GM19463 (cell line): Measurements from ENCODE around the gene KCNQ1.

Experiments used
- ATAC-seq: cut with Tn5 transposase; IDR thresholded peaks from one replicate; pipeline ENCODE4 v1.9.1; 2021; ENCODE audit warnings: mild to moderate bottlenecking, moderate library complexity; ENCODE audit not compliant: unreplicated experiment

Gene KCNQ1

DNA sequence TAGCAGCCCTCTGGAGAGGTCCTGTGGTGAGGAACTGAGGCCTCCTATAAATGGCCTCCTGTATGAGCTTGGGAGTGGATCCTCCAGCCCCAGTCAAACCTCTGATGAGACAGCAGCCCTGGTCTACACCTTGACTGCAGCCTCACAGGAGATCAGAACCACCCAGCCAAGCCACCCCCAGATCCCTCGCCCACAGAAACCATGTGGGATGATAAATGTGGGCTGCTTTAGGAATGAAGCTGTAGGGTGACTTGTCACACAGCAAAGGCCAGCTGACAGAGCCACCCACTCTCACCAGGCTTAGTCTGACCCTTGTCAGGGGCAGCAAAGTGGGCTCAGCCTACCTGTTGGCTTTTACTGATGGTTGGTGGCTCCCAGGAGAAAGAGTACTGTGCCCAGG lies 261.5 kb downstream of the KCNQ1 start:
- no peak for ATAC-seq

DNA sequence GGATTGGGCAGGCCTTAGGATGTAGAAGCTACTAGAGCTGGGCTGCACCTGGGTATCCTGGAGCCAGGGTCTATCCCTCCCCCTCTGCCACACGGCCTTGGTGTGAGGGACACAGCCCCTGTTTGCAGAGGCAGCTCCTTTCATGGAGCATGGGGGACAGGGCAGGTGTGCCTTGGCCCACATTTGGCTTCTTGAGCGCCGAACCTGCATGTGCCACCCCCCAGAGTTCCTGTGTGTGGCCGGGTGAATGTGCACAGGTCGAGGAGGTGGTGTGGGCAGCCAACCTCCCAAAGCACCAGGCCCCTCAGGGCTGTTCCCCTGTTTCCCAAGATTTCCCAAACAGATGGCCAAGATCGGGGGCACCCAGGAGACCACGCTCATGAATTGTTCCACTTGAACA lies 262.9 kb downstream of the KCNQ1 start:
- ATAC-seq: no peak

DNA sequence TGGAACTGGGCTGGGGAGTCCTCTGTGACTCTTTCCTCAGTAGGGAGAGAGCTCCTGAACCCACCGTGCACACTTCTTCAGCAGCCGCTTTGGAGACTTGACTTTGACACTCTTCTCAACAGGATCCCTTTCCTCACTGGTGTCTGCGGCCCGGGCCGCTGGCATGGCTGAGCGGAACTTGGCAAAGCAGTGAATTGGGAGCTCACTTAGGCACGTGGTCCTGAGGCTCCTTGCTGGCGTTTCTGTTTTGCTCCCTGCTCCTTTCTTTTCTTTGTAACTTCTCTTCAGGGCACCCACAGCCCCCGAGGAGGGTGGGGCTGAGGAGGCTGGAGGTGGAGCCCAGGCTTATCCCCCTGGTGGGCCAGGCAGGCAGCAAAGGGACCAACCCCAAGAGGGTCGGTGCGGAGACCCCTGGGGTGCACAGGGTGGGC lies 263.4 kb downstream of the KCNQ1 start:
- ATAC-seq: no peak

DNA sequence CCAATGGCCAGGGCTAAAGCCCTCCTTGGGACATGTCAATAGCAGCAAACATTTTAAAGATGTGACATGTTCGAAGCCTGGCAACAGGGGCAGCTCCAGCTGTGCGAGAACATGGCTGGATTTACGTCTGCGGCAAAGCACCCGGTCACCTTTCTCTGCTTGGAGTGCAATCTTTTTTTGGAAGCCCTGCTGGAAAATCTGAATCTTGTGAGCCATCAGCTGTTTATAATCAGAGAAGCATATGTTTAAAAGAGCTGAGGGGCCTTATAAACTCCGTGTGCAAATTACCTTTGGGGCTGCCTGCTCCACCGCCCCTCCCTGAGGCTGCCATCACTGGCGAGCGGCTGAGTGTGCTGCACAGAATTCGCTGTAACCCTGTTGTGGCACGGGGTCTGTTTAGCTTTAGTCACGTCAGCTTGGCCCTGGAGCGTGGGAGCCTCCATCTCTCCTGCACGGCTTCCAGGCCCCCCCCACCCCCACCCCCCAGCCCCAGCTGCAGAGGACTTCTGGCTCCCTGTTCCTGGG lies 264.0 kb downstream of the KCNQ1 start:
- no peak for ATAC-seq

DNA sequence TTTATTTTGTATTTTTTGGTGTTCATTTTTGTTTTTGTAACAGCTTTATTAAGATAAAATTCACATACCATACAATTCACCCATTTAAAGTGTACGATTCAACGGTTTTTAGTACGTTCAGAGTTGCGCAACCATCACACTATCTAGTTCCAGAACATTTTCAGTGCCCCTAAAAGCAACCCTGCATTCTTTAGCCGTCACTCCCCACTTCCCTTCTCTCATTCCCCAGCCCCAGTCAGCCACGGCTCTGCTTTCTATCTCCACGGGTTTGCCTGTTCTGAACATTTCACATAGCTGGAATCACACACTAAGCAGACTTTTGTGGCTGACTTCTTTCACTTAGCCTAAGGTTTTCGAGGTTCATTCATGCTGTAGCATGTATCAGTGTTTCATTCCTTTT lies 264.6 kb downstream of the KCNQ1 start:
- ATAC-seq: no peak

DNA sequence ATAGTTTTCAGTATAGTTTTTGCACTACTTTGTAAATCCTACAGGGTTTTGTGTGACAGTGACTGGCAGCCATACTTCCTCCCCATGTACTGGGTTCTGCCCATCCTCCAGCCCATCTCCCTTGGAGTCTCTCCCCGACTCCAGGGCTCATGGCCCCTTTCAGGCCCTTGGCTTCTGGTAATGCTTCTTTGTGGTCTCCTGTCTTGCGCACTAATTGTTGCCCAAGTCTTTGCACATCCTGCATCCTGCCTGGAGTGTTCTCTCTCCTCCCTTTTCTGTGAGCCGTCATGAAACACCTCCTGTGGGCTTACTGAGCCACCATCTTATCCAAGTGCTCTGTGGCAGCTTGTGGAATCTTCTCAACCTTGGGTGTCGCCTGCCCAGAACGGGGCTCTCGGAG lies 266.4 kb downstream of the KCNQ1 start:
- ATAC-seq: no peak

DNA sequence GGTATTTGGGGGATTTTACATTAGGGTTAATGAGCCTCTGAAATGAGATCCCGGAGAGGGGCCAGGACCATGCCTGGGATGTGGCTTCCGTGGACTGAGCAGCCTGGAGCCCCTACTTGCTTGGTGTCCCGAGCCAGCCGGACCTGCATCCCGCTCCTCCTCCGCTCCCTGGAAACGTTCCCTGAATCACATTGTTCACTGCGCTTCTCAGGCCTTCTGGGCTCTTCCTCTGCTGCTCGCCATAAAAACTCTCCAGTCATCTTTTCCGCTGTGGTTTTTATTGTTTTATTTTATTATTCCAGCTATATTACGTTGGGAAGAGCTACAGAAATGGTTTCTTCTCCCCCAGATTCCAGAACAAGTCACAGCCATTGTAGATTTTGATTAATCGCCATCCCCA lies 268.3 kb downstream of the KCNQ1 start:
- ATAC-seq: no peak

DNA sequence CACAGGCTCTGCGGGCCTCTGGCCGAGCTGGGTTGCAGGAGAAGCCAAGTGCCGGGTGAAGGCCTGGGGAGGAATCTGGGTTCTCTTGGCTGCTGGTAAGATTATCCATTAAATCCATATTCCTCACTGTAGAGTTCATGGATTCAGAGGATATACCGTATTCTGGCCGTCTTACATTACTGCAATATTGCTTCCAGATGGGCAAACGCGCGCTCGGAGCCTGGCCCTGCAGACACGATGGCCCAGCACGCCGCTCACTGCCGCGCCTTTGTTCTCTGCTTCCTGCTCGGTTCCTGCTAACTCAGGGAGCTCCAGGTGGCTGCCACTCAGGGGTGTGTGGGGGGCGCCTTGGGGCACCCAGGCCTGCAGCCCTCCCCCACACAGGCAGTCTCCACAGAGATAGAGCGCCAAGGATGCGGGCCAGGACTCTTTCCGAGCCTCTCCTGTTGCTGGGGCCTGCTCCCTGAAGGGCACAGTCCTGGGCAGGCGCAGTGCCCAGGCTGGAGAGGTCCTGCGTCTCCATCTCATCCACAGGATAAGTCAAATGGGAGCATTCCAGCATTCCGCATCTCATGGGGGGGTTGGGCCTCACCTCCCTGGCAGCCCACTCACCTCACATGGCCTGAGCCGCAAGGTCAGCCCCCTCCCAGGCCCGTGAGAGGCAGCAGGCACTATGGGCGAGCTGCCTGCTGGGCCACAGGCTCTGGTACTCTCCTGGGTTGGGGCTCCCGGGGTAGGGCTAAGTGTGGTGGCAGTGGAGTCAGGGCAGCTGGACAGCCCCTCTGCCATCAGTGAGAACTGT lies 269.1 kb downstream of the KCNQ1 start:
- ATAC-seq: no peak

DNA sequence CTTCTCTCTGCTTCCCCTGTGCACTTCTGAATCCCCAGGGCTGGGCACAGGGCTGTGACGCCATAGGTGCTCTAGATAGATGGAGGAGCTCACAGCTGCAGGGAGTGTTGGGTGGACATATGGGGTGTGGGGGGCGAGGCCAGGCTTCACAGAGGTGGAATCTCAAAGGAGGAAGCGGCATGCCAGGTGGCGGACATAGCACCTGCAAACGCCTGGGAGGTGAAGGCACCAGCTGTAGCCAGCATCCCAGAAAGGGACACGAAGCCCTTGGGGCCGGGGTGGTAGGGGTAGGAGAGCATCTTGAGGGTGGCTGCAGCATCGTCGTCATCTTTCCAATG lies 269.6 kb downstream of the KCNQ1 start:
- no peak for ATAC-seq

DNA sequence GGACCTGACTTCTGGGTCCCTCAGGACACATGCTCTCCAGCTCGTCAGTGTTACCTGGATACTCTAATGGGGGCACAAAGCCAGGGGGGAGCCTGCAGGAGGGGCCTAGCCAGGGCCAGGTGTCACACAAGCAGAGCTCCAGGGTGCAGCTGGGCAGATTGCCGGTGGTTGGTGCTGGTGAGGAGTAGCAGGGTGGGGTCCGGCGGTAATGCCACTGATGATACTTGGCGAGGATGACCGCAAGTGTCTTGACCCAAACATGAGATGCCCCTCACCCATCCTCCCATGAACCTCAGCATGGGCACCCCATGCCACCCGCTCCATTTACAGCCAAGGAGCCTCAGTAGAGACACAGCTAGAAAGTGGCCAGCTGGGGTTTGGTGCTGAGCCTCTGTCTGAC lies 270.1 kb downstream of the KCNQ1 start:
- ATAC-seq: no peak

DNA sequence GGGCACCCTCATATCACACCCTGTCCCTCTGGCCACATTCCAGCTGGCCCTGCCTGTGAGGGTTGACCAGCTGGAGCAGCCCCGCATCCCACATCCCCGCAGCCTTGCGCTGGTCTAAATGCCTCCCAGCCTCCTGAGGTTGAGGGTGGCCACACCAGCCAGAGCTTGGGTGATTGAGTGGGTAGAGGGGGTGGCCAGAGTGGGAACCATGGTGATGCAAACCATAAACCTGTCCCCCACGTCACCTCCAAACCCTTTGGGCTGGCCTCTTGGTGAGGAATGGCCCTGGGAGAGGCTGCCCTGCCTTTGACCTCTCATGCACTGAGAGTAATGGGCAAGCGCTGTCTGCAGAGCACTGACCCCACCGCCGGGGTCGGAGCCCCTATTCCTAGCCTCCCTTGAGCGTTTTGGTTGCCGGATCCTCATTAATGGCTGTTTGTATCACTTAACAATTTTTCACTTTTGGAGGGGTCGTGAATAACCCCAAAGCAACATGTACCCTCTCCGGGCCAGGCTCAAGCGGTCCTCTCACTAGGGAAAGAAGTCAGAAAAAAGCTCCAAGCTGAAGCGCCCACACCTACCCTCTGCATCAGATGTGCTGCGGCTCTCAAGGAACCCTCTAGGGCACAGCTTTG lies 271.0 kb downstream of the KCNQ1 start:
- ATAC-seq: no peak

DNA sequence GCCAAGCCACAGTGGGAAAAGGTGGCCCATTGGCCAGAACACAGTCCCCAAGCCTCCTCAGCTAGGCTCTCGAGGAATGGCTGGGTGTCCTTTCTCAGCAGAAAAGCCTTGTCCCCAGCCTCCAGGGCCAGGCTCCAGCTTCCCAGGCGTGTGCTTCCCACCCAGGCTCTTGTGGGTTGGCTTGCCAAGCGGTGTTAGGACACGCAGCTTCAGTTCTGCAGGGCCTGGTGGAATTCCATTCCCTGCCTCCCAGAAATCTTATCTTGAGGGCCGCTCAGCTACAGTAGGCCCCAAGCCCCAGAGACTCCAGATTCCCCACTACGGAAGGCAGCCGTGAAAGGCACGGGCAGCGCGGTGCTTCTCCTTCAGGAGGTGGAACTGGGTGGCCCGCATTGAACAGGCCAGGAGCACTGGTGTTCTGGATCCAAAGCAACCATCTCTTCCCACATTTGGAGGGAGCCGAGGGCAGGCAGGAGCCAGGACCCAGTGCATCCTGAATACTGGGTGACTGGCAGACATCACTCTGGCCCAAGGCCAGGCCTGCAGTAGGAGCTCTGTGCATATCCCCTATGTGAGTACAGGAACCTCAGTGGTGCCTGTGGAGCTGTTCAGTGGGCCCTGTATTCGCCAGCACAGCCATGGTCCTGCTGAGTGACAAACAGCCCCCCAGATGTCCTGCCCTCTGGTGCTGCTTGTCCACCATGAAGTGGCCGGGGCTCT lies 271.7 kb downstream of the KCNQ1 start:
- ATAC-seq: no peak

DNA sequence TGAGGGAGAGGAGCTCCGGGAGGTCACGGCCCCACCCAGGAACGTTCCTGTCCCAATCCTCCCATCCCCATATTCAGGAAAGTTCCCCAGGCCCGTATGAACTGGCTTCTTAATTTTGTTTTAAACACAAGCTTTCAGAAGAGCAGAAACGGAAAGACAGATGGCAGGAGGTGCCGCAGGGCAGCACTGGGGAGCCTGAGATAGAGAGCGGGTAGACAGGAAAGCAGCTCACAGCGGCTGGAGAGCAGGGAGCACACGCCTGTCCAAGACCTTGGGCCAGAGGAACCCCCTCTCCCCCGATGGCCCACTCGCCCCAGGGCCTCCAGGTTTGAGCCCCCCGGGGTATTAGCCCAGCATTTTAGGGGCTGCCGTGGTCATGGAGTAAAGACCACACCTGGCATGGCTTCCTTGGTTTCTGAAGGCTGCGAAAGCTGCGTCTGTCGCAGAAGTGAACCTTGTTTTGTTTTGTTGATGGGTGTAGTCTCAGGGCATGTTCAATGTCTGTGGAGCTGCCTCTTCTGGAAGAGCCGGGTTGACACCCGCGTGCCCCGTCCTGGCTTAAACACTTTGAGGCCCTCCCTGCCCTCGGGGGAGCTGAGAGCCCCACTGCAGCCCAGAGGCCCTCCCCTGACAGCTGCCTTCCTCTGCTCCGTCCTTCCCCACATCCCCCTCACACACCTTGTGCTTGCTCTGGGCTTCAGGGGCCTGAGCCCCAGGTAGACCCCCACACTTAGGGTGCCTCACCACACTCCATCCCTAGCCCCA lies 272.9 kb downstream of the KCNQ1 start:
- ATAC-seq: no peak

DNA sequence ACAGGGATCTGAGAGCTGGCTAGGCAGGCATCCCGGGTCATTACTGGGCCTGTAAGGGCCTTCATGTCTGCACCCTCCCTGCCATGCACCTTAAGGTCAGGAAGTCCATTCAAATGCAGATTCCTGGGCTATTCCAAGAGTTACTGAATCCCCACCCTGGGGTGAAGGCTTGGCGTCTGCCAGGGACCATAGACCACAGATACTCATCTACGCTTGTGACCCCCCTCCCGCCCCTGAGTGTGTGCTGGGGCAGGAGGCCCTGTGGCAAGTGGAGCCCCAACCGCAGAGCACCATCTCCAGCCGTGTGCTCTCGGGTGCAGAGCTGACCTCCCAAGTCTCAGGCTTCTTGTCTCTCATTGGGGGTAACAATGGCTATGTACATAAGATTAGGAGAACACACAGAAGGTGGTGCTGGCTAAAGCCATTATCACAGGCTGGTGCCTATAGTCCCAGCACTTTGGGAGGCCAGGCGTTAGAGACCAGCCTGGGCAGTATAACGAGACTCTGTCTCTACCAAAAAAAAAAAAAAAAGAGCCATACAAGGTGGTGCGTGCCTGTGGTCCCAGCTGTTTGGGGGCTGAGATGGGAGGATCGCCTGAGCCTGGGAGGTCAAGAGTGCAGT lies 274.1 kb downstream of the KCNQ1 start:
- ATAC-seq: no peak

DNA sequence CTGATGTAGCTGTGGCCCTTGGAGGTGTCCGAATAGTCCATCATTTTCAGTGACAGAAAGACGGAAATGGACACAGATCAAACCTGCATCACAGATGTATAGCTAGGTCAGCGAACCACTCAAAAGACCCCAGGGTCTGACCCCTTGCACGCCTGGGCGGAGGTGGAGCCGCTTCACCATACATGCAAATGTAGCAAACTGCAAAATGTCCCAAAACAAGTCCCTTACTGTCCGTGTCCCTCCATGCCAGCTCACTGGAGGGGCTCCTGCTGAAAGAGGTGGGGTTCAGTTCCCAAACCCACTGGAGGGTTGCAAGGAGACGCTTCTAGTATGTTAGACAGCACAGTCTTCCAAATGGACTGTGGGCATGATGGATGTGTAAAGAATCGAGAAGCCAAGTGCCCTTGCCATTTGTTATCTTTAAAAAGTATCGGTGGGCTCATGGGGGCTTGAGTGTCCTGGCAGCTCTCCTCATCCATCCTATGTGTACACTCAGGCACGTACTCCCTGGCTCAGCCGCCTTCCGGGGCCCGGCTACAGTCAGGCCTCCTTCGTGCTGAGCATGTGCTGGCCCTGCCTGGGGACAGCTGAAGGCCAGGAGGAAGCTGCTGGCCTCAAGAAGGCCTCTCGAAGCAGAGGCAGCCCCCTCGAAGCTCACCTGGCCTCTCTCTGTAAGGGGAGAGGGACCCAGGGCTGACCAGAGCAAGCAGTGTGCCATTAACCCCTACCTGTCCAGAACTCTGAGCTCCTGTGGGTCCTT lies 275.2 kb downstream of the KCNQ1 start:
- no peak for ATAC-seq

DNA sequence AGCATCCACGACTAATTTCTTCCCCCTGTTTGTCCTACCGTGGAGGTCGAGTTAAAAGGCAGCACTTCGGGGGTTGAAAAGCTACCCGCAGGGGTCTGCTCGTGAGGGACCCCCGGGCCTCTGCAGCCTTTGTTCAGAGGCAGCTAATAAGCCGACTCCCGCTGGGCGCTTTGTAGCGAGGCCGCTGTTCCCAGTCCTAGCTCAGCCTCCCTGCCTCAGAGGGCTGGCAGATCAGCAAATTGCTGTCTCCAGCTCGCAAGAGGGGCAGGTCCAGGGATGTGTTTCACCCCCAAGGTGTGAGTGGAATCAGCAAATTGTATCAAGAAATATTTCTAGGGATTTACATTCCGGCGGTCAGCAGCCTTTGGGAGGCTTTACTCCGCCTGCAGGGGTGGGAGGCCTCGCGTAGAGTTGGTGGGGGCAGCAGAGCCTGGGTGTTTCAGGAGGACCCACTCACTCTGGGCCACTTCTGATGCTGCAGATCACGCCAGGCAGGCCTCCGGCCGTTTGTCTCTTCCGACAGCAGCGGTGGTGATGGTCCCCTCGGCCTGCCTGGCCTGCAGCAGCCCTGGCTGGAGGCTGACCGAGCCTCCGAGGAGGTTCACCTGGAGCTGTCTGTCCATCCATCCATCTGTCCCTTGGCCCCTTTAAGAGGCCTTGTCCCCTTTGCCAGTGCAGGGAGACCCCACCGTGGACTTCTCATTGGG lies 276.6 kb downstream of the KCNQ1 start:
- no peak for ATAC-seq

DNA sequence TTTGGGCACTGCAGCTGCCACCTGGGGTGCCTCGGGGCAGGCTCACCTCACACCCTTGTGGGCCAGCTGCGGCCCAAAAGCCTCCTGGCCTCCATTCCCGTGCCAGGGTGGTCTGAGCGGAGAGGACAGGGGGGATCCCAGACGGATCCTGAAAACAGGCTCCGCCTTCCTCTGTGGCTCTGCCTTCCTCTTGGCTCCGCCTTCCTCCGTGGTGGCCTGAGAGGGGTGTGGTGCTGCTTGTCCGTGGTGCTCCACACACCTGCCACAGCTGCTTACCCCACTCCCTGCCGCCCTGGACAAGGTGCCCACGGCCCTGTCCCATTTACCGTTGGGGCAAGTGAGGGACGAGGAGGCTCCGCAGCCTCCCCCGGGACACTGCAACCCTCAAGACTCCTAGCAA lies 278.1 kb downstream of the KCNQ1 start:
- no peak for ATAC-seq

DNA sequence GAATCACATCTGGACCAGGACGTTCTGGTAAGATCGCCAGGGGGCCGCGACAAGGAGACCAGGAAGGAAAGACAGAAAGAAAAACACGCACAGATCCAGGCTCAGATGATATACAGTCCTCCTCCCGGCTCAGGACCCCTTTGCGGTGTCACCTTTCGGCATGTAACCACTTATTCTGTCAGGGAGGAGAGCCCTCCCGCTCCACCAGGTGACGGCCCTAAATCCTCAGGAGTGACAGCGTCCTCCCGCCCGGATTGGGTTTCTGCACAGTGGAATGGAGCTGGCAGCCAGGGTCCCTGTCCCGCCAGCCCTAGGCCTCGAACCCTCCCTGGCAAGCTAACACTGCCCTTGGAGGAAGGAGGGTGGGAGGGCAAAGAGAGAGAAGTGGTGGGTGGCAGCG lies 279.3 kb downstream of the KCNQ1 start:
- no peak for ATAC-seq

DNA sequence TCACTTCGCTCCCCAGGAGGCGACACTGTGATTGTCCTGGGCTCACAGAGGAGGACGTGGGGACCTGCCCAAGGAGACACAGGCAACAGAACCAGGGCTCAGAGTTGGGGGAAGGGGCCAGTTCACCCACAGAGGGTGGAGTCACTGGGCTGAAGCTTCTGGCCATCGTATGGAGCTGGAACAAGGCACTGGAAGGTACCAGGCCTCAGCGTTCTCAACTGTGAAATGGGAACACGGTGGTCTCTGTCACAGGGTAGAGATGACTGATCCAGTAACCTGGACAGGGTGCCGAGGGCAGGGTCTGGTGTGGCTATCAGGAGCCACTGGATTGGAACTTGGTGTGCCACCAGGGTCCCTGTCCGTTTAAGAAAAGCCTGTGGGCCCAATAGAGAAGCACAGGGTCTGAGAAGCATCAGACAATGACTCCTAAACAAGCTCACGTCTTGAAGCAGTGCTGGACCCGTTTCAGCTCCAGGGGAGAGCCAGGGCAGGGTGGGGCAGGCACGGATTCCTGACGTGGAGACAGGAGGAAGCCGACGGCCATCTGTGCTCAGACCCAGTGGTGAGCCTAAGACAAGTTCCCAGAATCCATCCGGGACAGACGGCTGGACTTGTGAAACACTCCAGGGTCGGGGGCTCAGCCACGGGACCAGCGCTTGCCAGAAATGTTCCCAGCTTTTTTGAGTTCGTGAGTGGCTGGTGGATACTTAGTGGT lies 280.0 kb downstream of the KCNQ1 start:
- no peak for ATAC-seq
